HEK293 (cell line): ENCODE measurements around the gene C19orf33.

Source experiments
- GLIS1 ChIP-seq: fragments of 450-650 bp; formaldehyde crosslinking; IDR thresholded peaks from 2 replicates; pipeline ENCODE4 v1.5.1; 2016; ENCODE audit warnings: missing biosample characterization, missing genetic modification characterization
- HIC1 ChIP-seq: fragments of 450-650 bp; formaldehyde crosslinking; IDR thresholded peaks from 2 replicates; pipeline ENCODE4 v1.5.1; 2016; ENCODE audit warnings: missing biosample characterization, missing genetic modification characterization
- KLF10 ChIP-seq: fragments of 450-650 bp; IDR thresholded peaks from 2 replicates; pipeline ENCODE4 v1.5.1; 2018; ENCODE audit warnings: missing biosample characterization, mild to moderate bottlenecking, missing genetic modification characterization
- MYNN ChIP-seq: fragments of 450-650 bp; formaldehyde crosslinking; IDR thresholded peaks from 2 replicates; pipeline ENCODE4 v1.5.1; 2016; ENCODE audit warnings: missing biosample characterization, missing genetic modification characterization, borderline replicate concordance
- PATZ1 ChIP-seq: fragments of 450-650 bp; formaldehyde crosslinking; IDR thresholded peaks from 2 replicates; pipeline ENCODE4 v1.5.1; 2016; ENCODE audit warnings: missing biosample characterization, missing genetic modification characterization
- PRDM10 ChIP-seq: fragments of 450-650 bp; formaldehyde crosslinking; IDR thresholded peaks from 2 replicates; pipeline ENCODE4 v1.5.1; 2016; ENCODE audit warnings: missing biosample characterization, missing genetic modification characterization
- ZNF148 ChIP-seq: fragments of 450-650 bp; formaldehyde crosslinking; IDR thresholded peaks from 2 replicates; pipeline ENCODE4 v1.5.0; 2017; ENCODE audit warnings: missing biosample characterization, missing genetic modification characterization, borderline replicate concordance
- ZNF16 ChIP-seq: fragments of 450-650 bp; formaldehyde crosslinking; IDR thresholded peaks from 2 replicates; pipeline ENCODE4 v1.5.1; 2016; ENCODE audit warnings: low read depth, missing biosample characterization, missing genetic modification characterization
- ZNF169 ChIP-seq: fragments of 450-650 bp; formaldehyde crosslinking; IDR thresholded peaks from 2 replicates; pipeline ENCODE4 v1.5.1; 2016; ENCODE audit warnings: missing biosample characterization, missing genetic modification characterization
- ZNF174 ChIP-seq: fragments of 450-650 bp; formaldehyde crosslinking; IDR thresholded peaks from 2 replicates; pipeline ENCODE4 v1.5.0; 2017; ENCODE audit warnings: missing biosample characterization, mild to moderate bottlenecking, missing genetic modification characterization
- ZNF184 ChIP-seq: fragments of 450-650 bp; IDR thresholded peaks from 2 replicates; pipeline ENCODE4 v1.5.1; 2018; ENCODE audit warnings: missing biosample characterization, mild to moderate bottlenecking, missing genetic modification characterization
- ZNF266 ChIP-seq: fragments of 450-650 bp; formaldehyde crosslinking; IDR thresholded peaks from 2 replicates; pipeline ENCODE4 v1.5.1; 2016; ENCODE audit warnings: missing biosample characterization, missing genetic modification characterization, low read depth
- ZNF510 ChIP-seq: fragments of 450-650 bp; formaldehyde crosslinking; IDR thresholded peaks from 2 replicates; pipeline ENCODE4 v1.5.1; 2018; ENCODE audit warnings: mild to moderate bottlenecking, missing genetic modification characterization, missing biosample characterization; ENCODE audit not compliant: insufficient replicate concordance
- ZNF518A ChIP-seq: fragments of 450-650 bp; formaldehyde crosslinking; conservative IDR thresholded peaks from 2 replicates; pipeline ENCODE4 v1.5.1; 2016; ENCODE audit warnings: low read depth, missing biosample characterization, missing genetic modification characterization
- ZNF521 ChIP-seq: fragments of 450-650 bp; formaldehyde crosslinking; IDR thresholded peaks from 2 replicates; pipeline ENCODE4 v1.5.1; 2017; ENCODE audit warnings: missing biosample characterization, mild to moderate bottlenecking, missing genetic modification characterization
- ZNF548 ChIP-seq: fragments of 450-650 bp; formaldehyde crosslinking; IDR thresholded peaks from 2 replicates; pipeline ENCODE4 v1.5.1; 2016; ENCODE audit warnings: missing biosample characterization, missing genetic modification characterization
- ZSCAN5A ChIP-seq: fragments of 450-650 bp; formaldehyde crosslinking; IDR thresholded peaks from 2 replicates; pipeline ENCODE4 v1.5.1; 2016; ENCODE audit warnings: missing biosample characterization, missing genetic modification characterization

C19orf33 gene

GRCh38 chr19:38267761-38268483 lies 36.1 kb upstream of the C19orf33 start (continued):
- no peak for TF ChIP-seq HIC1 (tag by site-specific recombination)
- no peak for TF ChIP-seq ZNF521 (tag by site-specific recombination)
- TF ChIP-seq PRDM10 (tag by site-specific recombination): peak; percentile 72
- no peak for TF ChIP-seq ZNF266
- no peak for TF ChIP-seq KLF10
- TF ChIP-seq ZNF510 (tag by site-specific recombination): no peak
- no peak for TF ChIP-seq ZNF16 (tag by site-specific recombination)
- no peak for TF ChIP-seq ZNF184 (tag by site-specific recombination)
- no peak for TF ChIP-seq ZNF169 (tag by site-specific recombination)
- no peak for TF ChIP-seq ZSCAN5A (tag by site-specific recombination)
- TF ChIP-seq MYNN (tag by site-specific recombination): no peak
- peak; percentile 13; the same call in 1 of the 2 replicates for TF ChIP-seq PATZ1 (tag by site-specific recombination)
- TF ChIP-seq ZNF148 (tag by site-specific recombination): no peak
- TF ChIP-seq ZNF548 (tag by site-specific recombination): no peak
- TF ChIP-seq ZNF518A (tag by site-specific recombination): no peak
- TF ChIP-seq GLIS1 (tag by site-specific recombination): peak; percentile 97
- TF ChIP-seq ZNF174 (tag by site-specific recombination): no peak
